Heart left ventricle (tissue), 13 donors: ENCODE data around the gene IFT57.

Experiments
- POLR2A ChIP-seq, 2 donors: fragments of 450-650 bp; IDR thresholded peaks; one replicate each; pipeline ENCODE4 v1.6.1; 2017; ENCODE audit warnings: antibody characterized with exemption in 2 of 2, mild to moderate bottlenecking in 2 of 2, moderate library complexity in 2 of 2
- TF ChIP-seq, protein P1 (sequence below), 12 donors: fragments of 200-600 bp; sonication (generic) in 4 of 12; IDR thresholded peaks; one replicate each; pipeline versions ENCODE4 v1.5.0 to v1.8.0; 2018 to 2022; ENCODE audit warnings: antibody characterized with exemption in 12 of 12, mild to moderate bottlenecking in 5 of 12
- donor health status: ischemic (EF 13 %, LVEDD 7.1; RV severe dilation, severe dysfunction).
- donor health status: DM: no; HTN: yes; CAD: no.
- donor health status: DM: no; HTN: no; CAD: no.
- donor health status: ischemic (EF 25% LVEDD 6.9; RV normal size, moderate dysfunction).
- donor health status: ischemic (EF 25% LVEDD 5.7; RV mildly dilated, moderate dysfunction).
- donor health status: ischemic (EF 35%, LVEDD 5.7; RV mildly dilated, moderate dysfunction).
- donor health status: nonischemic (EF 11% LVEDD 7.7; RV severe dilation, severe dysfunction).
- donor health status: DM: yes; HTN: yes; CAD: no.
- donor health status: PGD.
- donor health status: ischemic (EF 29% LVEDD 5.4; RV normal size, mild dysfunction).
- donor health status: nonischemic (EF 23%, LVEDD 6.1; RV moderate dilation, normal function).

DNA sequence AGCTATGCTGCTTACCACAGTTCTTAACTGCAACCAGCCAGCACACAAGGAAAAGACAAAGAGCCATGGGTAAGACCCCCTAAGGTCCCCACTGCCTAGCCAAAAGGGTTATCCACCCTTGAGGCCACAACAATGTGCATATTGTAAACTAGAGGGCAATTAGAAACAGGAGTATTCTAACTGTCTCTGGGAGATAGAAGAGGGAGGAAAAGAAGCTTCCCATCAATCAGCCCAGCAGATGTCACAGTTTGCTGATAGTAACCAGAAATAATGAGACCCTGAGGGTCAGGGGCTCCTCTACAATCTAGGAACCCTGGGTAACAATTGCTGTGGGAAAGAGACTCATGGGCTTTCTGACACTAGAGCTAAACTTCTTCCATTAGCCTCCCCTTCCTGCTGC lies 20.6 kb upstream of the IFT57 start:
- TF ChIP-seq, protein P1, sequence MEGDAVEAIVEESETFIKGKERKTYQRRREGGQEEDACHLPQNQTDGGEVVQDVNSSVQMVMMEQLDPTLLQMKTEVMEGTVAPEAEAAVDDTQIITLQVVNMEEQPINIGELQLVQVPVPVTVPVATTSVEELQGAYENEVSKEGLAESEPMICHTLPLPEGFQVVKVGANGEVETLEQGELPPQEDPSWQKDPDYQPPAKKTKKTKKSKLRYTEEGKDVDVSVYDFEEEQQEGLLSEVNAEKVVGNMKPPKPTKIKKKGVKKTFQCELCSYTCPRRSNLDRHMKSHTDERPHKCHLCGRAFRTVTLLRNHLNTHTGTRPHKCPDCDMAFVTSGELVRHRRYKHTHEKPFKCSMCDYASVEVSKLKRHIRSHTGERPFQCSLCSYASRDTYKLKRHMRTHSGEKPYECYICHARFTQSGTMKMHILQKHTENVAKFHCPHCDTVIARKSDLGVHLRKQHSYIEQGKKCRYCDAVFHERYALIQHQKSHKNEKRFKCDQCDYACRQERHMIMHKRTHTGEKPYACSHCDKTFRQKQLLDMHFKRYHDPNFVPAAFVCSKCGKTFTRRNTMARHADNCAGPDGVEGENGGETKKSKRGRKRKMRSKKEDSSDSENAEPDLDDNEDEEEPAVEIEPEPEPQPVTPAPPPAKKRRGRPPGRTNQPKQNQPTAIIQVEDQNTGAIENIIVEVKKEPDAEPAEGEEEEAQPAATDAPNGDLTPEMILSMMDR (IDR thresholded peaks at IDR 0.05): no peak
- no peak for TF ChIP-seq POLR2A (IDR thresholded peaks at IDR 0.05)
